A549 treated with ZK216348 at 1 μM for 4 hours (cell line): Measurements from ENCODE around the gene RIF1. TPM values are rescaled to one million over a fixed set of nuclear protein-coding genes. Genes with fewer than 3 reads are reported as not detected.

ENCODE experiments used
- total RNA-seq: library from RNA; stranded (reverse); fragments of 200-300 nt; extraction: Qiagen RNA extraction; gene quantifications from 5 replicates; pipeline ENCODE4 v1.2.3, GENCODE V29; 2022; ENCODE audit warnings: low read depth

Gene RIF1, protein sequence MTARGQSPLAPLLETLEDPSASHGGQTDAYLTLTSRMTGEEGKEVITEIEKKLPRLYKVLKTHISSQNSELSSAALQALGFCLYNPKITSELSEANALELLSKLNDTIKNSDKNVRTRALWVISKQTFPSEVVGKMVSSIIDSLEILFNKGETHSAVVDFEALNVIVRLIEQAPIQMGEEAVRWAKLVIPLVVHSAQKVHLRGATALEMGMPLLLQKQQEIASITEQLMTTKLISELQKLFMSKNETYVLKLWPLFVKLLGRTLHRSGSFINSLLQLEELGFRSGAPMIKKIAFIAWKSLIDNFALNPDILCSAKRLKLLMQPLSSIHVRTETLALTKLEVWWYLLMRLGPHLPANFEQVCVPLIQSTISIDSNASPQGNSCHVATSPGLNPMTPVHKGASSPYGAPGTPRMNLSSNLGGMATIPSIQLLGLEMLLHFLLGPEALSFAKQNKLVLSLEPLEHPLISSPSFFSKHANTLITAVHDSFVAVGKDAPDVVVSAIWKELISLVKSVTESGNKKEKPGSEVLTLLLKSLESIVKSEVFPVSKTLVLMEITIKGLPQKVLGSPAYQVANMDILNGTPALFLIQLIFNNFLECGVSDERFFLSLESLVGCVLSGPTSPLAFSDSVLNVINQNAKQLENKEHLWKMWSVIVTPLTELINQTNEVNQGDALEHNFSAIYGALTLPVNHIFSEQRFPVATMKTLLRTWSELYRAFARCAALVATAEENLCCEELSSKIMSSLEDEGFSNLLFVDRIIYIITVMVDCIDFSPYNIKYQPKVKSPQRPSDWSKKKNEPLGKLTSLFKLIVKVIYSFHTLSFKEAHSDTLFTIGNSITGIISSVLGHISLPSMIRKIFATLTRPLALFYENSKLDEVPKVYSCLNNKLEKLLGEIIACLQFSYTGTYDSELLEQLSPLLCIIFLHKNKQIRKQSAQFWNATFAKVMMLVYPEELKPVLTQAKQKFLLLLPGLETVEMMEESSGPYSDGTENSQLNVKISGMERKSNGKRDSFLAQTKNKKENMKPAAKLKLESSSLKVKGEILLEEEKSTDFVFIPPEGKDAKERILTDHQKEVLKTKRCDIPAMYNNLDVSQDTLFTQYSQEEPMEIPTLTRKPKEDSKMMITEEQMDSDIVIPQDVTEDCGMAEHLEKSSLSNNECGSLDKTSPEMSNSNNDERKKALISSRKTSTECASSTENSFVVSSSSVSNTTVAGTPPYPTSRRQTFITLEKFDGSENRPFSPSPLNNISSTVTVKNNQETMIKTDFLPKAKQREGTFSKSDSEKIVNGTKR (N-terminal part only)
- 12.8 to 25.3 TPM (median 20.9 TPM) in 5 replicates for total RNA-seq

DNA sequence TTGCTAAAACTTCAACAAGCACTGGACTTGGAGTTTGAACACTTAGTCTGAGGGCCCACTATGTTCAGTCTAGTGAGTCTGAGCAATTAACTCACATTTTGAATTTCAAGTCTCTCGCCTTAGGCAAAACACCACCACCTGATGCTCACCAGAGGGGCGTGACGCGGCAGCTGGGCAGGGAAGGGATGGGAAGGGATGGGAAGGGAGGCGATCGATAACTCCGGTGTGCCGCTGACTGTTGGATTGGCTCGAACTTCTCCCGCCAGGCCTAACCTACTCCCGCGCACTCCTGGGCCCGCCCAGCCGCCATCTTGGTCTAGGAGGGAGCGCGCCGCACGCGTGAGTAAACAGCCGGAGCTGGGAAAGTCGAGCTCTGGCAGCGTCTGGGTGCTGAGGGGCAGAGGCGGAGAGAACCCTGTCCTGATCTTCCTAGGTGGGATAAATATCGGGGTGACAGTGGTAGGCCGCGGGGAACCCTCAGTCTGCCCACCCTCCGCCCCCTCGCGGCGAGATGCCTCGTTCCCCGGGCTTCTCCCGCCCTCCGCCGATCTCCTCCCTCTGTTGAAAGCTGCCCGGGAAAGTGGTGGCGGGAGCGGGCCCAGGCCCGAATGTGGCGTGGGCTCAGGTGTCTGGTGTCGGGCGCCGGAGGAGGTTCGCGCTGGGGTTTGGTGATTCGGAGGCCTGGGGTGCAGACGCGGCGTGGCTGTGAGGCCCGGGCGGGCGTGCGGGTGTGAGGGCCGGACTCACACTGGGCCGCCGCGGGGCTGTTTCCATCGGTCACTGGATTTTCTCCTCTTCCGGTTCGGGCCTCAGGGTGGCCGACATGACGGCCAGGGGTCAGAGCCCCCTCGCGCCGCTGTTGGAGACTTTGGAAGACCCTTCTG, at the start of gene RIF1:
TSS of gene RIF1 (plus strand) at position 302 of the 884 bp plus-strand sequence. CDS start at position 824, 522 bp downstream.

Other genes starting within 250 kb of the RIF1 start
- 2.0 to 4.1 TPM (median 3.8 TPM) in 5 replicates for gene RBM43, start 148.0 kb upstream of the RIF1 start, total RNA-seq
- gene NMI, start 120.2 kb upstream of the RIF1 start, total RNA-seq, result 10.0 to 21.0 TPM (median 10.9 TPM) in 5 replicates
- 0.55 to 1.9 TPM (median 1.2 TPM) in 5 replicates for gene TNFAIP6, start 52.3 kb upstream of the RIF1 start, total RNA-seq